HG03175 (cell line): ENCODE results near the gene ARHGAP9.

Source experiments
- ATAC-seq: cut with Tn5 transposase; IDR thresholded peaks from one replicate; pipeline ENCODE4 v1.9.1; 2021; ENCODE audit warnings: mild to moderate bottlenecking, moderate library complexity; ENCODE audit not compliant: unreplicated experiment

ARHGAP9 gene

DNA sequence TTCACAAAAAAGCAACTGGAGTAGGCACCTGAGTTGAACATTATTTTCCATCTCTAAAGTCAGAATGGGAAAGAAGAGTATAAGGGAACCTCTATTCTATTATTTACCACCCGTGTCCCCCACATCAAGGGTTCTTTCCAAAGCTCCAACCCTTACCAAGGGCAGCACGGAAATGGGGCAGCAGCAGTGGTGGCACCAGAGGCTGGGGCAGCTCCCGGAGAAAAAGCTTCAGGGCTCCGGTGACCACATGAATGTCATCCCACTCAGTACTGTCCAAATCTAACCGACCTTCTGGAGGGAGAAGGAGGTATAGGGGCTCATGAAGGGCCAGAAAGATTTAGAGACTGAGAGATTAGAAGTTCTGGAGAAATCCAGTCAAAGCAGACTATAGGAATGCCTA lies 5.8 kb downstream of the ARHGAP9 start:
- no peak for ATAC-seq

DNA sequence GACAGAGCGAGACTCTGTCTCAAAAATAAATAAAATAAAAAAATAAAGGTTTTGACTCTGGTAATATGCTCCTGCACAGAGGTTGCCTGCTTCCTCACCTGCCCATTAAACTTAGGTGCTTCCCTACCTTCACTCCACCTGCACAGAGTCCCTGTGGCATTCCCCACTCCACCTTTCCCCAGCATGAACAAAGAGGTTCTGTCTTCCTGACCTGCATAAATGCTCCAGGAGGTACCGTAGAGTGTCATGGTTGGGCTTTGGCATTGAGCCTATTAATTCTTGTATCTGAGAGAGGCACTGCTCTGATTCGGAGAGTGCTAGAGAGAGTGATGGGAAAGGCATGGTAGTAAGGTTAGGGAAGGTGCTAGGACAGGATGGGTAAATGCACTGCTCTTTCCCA lies 6.3 kb downstream of the ARHGAP9 start:
- ATAC-seq, result no peak

DNA sequence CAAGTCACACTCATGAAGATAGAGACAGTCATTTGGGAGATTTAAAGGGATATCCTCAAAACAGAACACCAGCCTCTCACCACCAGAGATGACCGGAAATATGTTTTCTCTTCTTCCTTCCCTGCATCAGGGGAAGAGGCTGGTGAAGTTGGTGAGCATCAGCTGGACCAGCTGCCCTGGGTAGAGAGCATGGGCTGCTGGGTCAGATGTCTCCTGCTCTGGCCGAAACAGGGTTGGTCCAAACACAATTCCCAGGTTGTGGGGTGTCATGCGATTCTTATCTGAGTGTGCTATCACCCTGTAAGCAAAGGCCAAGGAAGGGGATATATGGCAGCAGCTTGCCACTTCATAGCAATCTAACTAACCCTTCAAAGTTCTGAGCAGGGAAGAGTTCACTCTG lies 7.3 kb downstream of the ARHGAP9 start:
- no peak for ATAC-seq

DNA sequence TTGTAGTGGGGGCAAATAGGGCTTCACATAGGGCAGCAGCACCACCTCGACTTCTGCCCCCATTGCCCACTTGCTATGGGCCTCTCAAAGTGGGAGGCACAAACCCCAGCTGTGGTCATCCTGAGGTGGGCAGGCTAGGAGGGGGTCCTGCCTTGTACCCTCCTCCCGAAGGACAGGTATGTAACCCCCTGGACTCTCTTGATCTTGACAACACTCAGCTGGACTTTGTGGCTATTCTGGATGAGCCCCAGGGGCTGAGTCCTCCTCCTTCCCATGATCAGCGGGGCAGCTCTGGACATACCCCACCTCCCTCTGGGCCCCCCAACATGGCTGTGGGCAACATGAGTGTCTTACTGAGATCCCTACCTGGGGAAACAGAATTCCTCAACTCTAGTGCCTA lies 8.0 kb downstream of the ARHGAP9 start:
- ATAC-seq, result no peak

DNA sequence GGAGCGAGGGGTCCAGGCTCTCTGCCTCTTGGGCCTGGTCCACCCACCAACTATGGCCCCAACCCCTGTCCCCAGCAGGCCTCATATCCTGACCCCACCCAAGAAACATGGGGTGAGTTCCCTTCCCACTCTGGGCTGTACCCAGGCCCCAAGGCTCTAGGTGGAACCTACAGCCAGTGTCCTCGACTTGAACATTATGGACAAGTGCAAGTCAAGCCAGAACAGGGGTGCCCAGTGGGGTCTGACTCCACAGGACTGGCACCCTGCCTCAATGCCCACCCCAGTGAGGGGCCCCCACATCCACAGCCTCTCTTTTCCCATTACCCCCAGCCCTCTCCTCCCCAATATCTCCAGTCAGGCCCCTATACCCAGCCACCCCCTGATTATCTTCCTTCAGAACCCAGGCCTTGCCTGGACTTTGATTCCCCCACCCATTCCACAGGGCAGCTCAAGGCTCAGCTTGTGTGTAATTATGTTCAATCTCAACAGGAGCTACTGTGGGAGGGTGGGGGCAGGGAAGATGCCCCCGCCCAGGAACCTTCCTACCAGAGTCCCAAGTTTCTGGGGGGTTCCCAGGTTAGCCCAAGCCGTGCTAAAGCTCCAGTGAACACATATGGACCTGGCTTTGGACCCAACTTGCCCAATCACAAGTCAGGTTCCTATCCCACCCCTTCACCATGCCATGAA lies 8.6 kb downstream of the ARHGAP9 start:
- no peak for ATAC-seq

DNA sequence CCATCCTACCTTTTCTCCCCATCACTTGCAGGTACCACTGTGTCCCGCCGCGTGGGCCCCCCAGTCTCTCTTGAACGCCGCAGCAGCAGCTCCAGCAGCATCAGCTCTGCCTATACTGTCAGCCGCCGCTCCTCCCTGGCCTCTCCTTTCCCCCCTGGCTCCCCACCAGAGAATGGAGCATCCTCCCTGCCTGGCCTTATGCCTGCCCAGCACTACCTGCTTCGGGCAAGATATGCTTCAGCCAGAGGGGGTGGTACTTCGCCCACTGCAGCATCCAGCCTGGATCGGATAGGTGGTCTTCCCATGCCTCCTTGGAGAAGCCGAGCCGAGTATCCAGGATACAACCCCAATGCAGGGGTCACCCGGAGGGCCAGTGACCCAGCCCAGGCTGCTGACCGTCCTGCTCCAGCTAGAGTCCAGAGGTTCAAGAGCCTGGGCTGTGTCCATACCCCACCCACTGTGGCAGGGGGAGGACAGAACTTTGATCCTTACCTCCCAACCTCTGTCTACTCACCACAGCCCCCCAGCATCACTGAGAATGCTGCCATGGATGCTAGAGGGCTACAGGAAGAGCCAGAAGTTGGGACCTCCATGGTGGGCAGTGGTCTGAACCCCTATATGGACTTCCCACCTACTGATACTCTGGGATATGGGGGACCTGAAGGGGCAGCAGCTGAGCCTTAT lies 9.2 kb downstream of the ARHGAP9 start:
- no peak for ATAC-seq

DNA sequence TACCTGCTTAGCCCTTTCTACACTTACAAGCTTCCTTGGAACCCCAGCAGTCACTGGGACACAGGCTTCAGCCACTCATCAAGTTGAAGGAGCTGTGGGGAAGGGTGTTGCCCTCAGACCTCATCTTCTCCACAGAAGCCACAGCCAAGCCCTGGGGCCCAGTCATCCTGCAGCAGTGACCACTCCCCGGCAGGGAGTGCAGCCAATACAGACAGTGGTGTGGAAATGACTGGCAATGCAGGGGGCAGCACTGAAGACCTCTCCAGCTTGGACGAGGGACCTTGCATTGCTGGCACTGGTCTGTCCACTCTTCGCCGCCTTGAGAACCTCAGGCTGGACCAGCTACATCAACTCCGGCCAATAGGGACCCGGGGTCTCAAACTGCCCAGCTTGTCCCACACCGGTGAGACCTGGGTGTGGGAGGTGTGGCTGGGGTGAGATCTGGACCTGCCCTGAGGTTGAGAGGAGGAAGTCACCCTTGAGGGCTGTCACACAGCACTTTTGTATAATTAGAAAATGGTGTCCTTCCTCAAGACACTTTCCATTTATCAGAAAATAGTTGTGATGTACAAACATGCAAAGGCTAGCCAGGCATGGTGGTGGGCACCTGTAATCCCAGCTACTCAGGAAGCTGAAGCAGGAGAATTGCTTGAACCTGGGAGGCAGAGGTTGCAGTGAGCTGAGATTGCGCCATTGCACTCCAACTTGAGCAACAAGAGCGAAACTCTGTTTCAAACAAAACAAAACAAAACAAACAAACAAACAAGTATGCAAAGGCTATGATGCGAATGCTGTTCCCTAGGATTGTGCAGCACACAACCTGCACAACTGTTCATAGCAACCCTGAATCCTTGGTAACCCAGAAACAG lies 10.1 kb downstream of the ARHGAP9 start:
- no peak for ATAC-seq

DNA sequence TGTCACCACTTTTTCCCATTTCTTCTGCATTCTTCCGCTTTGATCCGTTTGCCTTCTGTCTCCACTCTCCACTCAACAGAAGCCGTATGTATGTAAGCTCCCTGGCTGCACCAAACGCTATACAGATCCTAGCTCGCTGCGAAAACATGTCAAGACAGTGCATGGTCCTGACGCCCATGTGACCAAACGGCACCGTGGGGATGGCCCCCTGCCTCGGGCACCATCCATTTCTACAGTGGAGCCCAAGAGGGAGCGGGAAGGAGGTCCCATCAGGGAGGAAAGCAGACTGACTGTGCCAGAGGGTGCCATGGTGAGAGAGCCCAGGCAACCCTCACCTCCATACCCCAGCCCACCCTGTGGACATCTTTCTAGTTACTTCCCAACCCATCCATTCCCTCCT lies 11.8 kb downstream of the ARHGAP9 start:
- no peak for ATAC-seq

DNA sequence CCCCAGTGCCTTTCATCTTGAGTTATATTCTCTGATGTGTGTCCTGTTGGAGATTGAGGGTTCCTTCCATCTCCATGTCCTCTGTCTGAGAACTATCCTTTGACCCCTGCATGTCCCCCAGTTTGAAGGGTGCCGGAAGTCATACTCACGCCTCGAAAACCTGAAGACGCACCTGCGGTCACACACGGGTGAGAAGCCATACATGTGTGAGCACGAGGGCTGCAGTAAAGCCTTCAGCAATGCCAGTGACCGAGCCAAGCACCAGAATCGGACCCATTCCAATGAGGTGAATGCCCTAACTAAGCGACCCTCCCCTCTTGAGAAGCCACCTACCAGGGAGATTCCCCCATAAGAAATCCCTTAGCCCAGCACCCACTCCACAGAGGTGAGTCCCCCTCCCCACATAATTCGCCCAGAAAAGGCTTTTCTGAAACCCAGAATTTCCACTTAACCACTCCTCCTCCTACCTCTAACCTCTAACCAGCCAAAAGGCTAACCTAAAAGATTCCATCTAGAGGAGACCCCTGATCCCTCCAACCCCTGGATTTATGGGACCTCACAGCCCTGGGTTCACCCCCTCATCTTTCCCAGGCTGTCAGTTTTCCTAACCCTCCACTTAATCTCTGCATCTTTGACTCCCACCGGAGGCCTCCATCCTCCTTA lies 12.3 kb downstream of the ARHGAP9 start:
- no peak for ATAC-seq

DNA sequence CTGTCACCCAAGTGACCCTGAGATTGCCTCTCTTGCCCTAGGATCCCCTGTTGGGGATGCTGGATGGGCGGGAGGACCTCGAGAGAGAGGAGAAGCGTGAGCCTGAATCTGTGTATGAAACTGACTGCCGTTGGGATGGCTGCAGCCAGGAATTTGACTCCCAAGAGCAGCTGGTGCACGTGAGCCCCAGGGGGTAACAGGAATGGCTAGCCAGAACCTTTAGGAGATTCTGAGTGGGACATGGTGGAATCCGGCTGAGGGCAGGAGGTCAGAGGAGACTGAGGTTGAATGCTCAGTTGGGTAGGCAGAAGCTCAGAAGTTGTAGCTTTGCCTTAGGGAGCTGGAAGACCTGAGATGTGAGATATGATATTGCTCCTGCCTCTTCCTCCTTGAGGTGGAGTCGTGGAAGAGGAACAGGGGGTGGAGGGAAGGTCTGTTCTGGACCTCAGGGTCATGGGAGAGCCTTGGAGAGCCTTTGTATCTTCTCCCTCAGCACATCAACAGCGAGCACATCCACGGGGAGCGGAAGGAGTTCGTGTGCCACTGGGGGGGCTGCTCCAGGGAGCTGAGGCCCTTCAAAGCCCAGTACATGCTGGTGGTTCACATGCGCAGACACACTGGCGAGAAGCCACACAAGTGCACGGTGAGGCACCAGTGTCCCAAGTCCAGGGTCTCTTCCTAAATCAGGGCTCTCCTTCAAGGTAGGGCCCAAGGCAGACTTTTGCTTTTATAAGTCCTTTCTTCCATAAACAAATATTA lies 13.7 kb downstream of the ARHGAP9 start:
- ATAC-seq, result no peak

DNA sequence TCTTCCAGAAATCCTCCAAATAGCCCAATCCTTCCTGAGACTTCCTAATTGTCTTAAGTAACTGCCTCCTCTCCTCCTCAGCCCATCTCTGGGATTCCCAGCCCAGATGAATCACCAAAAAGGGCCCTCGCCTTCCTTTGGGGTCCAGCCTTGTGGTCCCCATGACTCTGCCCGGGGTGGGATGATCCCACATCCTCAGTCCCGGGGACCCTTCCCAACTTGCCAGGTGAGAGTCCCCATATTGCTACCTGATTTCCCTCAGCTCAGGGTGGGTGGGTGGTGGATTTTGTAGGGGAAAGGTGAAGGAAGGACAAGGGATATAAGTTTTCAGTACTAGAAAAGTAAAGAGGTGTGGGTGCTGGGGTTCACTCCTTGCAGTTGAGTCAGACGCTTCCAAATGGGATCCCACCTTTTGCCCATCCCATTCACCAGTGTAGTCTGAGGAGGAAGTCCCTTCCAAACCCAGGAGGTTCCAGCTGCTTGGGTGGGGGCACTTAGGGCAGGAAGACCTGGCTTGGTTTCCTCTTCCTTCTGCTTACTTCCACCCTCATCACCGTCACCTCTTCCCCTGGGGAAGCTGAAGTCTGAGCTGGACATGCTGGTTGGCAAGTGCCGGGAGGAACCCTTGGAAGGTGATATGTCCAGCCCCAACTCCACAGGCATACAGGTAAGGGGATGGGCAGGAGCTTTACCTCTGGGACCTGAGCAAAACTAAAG lies 14.5 kb downstream of the ARHGAP9 start:
- ATAC-seq, result no peak

DNA sequence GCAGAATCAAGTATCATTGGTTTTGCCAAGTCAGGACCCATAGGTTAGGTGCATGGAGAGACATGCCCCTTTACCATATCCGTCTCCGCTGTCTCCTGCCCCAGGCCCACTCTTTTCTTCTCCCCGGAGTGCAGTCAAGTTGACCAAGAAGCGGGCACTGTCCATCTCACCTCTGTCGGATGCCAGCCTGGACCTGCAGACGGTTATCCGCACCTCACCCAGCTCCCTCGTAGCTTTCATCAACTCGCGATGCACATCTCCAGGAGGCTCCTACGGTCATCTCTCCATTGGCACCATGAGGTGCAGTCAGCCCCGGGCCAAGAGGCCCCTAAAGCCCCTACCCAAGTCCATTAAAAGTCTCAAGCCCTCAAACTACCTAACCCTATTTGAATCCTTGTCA lies 15.1 kb downstream of the ARHGAP9 start:
- ATAC-seq, result no peak

DNA sequence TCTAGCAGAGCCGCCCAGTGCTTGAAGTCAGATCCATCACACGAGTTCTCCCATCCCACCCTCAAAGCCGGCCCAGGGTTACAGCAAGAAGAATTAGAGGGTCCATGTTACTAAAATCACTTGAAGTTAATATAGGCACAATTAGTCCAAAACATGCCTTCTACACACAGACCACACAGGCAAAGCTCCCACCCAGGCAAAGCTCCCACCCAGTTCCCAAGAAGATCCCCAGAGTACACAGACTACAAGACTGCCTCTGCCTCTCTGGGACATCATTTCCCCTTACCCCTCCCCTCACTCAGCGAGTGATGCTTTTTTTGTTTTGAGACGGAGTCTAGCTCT lies 16.8 kb downstream of the ARHGAP9 start:
- ATAC-seq, result no peak

DNA sequence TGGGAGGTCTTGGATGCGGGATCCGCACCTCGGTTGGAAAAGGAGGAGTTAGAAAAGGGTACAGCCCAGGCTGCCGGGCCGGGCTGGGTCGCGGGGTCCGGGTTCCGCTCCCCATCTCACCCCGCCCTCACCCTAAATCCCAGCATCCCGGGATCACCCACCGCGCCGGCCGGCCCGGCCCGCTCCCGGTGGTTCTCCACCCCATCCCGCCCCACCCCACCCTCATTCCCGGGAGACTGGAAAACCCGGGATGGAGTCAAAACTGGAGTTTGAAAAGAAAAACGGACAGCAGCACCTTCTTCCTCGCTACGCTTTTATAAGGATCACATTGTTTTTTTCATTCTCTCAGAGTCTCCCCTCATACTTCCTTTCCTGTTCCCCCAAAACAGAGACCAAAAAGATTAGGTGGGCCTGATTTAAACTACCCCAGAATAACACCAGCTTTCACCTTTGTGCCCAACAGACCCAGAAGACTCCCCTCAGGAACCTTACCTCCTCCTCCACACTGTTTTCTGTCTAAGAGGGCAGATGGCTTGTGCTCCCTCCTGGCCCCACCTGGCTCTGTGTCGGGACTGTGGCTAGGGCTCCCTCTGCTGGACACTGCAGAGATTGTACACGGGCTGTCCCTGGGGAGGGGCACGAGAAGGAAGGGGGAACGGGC lies 17.3 kb downstream of the ARHGAP9 start:
- peak; percentile 70 for ATAC-seq

DNA sequence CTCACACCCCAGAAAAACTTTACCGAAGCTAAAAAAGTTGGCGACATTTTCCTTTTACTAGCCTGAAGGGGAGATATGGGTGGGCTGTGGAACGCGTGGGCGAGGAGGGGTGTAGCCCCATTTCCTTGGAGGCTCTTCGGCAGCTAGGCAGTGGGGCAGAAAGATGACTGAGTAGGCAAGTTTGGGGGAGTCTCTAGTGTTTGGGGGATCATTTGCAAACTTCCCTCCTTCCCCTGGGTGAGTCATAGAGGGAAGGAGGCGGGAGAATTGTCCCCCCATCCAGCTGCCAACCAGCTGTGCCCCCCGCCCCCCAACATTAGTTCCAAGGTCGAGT lies 17.8 kb downstream of the ARHGAP9 start:
- ATAC-seq, result no peak

DNA sequence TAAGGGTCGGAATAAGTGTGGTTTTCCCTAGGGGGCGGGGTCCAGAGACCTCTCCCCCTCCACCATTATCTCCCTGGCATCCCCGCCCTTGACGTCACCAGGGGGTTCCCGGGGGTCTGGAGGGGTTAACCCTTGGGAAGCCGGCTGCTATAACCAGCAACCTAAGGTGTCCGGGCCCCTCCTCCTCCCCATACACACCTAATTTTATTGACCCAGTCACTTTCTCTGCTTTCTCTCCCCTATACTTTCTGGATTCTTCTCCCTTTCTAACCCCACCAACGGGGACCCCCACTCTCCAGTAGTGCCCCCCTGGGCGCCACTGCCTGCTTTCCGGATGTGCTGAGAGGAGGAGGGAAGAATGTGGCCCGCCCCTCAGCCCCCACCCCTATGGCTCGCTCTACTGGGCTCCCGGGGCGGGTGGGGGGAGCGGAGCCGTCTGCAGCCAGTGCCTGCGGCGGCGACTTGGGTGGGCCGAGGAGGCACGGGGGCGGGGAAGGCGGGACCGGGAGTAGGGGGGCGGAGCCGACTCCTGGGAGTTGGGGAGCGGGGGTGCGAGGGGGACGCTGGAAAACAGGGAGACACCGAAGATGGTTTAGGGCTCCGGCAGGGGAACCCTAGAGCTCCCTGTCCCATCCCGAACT lies 18.3 kb downstream of the ARHGAP9 start:
- ATAC-seq, result no peak

DNA sequence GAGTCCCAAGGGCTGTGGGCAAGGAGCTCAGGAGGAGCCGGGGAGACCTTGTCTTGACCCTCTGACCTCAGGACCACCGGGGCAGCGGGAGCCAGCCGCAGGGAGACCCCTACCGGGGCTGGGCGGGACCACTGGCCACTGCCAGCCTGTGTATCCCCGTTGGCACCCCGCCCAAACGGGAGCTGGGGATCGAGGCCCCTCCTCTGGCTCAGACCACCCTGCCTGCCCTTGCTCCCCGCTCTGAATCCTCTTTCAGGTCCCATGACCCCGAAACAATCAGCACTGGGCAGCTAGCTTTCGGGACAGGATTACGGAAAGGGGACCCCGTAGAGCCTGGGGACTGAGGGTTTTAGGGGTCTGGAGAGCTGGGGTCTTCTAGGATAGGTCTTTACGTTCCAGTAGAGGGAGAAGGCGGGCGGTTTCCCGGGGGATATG lies 18.8 kb downstream of the ARHGAP9 start:
- no peak for ATAC-seq

DNA sequence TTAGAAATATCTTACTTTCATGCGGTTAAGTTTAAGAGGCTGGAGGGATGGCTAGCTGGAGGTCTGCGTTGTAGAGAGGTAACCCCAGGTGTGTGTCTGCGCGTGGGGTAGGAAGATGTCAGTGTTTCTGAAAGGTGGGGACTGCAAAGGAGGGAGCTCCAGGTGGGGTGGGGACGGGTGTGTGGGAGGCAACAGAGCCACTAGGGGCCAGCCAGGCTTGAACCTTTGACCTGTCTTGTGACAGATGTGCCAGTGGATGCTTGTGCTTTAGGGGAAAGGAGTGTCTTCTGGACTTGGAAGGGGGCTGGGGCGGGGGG lies 19.2 kb downstream of the ARHGAP9 start:
- no peak for ATAC-seq

DNA sequence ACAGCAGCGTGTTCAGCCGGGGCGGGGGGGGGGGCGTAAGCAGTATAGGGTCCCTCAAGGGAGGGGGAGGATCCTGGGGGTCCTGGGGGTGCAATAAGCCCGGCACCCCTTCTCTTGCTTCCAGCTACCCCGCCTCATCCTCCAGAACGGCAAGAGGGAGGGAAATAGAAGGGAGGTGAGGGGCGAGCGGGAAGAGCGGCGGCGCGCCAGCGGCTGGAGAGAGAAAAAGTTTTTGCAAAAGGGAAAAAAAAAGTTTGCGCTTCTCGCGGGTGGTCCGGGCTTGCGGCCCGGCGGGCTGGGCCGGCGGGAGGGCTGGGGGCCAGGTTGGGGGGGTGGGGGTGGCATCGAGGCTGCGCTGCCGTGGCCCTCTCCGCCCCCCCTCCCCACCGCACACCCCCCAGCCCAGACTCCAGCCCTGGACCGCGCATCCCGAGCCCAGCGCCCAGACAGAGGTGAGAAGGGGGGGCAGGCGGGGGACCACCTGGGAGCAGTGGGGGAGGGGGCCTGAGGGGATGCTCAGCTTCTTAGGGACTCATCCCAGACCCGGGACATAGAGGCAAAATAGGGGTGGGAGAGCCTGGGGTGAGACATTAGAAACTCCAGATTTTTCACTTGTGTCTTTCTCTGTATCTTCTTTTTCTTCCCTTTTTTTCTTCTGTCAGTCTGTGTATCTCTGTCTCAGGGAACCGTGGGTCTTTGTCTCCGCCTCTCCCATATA lies 19.8 kb downstream of the ARHGAP9 start, which contains the start of gene GLI1:
Gene GLI1, plus strand, starts transcription at position 36 of the 718 bp plus-strand sequence. CDS start 3,907 bp downstream, outside the sequence.
- ATAC-seq, result no peak
